ENCODE data around the gene GALNS.

DNA sequence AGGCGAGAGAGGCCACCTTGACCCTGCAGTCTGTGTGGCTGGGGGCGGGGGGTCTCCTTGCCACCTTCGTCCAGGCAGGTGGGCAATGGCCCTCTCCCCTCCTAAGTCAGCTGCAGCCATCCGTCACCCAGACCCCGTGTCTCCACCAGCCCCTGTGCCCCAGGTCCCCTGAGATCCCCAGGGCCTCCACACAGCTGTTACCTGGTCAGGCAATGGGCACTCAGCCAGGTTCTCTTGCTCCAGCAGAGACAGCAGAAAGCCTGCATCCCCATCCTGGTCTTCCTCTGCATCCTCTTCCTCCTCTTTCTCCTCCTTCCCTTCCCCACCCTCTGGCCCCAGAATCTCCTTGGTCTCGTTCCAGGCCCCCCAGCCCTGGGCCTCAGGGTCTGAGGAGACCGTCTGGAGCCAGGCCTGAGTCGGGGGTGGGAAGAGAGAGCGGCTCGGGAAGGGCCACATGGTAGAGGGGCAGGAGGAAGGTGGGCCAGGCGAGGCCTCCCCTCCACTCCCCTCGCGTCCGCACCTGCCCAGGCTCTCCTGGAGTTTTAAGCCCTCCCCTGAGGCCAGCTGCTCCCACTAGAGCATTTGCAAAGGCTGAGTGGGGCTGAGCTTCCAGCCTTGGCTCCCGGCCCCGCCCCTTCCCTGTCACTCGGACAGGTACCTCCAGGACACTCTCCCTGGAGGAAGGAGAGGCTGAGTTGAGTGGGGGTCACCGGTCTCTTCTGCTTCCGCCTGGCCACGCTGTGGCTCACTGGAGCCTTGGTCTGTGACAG is 9.6 kb upstream of the GALNS start, which contains the start of gene PABPN1L:
- no peak for TF ChIP-seq EZH2phosphoT487 (IDR thresholded peaks at IDR 0.05; ENCODE audit: borderline replicate concordance, low read depth, low read length)
- TF ChIP-seq, protein P1, sequence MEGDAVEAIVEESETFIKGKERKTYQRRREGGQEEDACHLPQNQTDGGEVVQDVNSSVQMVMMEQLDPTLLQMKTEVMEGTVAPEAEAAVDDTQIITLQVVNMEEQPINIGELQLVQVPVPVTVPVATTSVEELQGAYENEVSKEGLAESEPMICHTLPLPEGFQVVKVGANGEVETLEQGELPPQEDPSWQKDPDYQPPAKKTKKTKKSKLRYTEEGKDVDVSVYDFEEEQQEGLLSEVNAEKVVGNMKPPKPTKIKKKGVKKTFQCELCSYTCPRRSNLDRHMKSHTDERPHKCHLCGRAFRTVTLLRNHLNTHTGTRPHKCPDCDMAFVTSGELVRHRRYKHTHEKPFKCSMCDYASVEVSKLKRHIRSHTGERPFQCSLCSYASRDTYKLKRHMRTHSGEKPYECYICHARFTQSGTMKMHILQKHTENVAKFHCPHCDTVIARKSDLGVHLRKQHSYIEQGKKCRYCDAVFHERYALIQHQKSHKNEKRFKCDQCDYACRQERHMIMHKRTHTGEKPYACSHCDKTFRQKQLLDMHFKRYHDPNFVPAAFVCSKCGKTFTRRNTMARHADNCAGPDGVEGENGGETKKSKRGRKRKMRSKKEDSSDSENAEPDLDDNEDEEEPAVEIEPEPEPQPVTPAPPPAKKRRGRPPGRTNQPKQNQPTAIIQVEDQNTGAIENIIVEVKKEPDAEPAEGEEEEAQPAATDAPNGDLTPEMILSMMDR (conservative IDR thresholded peaks at IDR 0.05; ENCODE audit: low read length): no peak
